Suprapubic skin (tissue), 3 donors: ENCODE results near the gene IQSEC1.

Experiments
- EP300 ChIP-seq: sonication (generic); formaldehyde crosslinking; IDR thresholded peaks from one replicate; pipeline ENCODE4 v1.6.1; 2017; ENCODE audit warnings: antibody characterized with exemption
- POLR2A ChIP-seq, 2 donors: fragments of 450-650 bp; IDR thresholded peaks; one replicate each; pipeline ENCODE4 v1.6.1; 2017; ENCODE audit warnings: antibody characterized with exemption in 2 of 2, mild to moderate bottlenecking in 2 of 2, moderate library complexity in 2 of 2
- TF ChIP-seq, protein P1 (sequence below), 2 donors: fragments of 200-600 bp in 1 of 2; fragments of 450-650 bp in 1 of 2; sonication (generic) in 1 of 2; IDR thresholded peaks; one replicate each; pipeline ENCODE4 v1.5.1; 2016 to 2019; ENCODE audit warnings: antibody characterized with exemption in 2 of 2, mild to moderate bottlenecking in 1 of 2, moderate library complexity in 1 of 2

DNA sequence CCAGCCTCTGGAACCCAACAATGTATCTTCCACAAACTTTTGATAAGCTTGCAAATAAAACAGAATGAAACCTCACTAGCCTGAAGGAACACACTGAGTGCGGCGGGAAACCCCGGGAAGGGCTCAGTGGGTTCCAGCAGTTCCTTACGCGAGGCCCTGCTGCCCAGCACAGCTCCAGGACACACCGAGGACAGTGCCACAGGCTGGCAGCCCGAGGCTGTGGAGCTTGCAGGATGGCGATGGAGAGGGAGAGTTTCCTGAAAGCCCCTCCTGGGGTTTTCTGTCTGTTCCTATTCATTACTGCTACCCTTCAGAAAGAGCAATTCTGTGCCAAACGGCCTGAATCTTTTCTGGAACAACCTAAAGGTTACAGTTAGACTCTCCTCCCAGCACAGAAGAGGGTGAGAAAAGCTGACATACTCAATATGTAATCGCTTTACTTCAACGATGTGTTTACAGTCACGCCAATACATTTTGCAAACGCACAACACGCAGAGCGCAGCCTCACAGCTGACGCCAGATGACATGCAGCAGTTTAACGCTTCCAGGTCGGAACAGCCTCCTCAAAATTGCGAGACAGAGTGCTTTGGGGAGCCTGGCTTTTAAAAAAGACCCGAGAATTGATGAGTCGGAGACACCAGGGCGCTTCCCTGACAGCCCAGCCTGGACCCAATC is 174.8 kb downstream of the IQSEC1 start:
- TF ChIP-seq, protein P1, sequence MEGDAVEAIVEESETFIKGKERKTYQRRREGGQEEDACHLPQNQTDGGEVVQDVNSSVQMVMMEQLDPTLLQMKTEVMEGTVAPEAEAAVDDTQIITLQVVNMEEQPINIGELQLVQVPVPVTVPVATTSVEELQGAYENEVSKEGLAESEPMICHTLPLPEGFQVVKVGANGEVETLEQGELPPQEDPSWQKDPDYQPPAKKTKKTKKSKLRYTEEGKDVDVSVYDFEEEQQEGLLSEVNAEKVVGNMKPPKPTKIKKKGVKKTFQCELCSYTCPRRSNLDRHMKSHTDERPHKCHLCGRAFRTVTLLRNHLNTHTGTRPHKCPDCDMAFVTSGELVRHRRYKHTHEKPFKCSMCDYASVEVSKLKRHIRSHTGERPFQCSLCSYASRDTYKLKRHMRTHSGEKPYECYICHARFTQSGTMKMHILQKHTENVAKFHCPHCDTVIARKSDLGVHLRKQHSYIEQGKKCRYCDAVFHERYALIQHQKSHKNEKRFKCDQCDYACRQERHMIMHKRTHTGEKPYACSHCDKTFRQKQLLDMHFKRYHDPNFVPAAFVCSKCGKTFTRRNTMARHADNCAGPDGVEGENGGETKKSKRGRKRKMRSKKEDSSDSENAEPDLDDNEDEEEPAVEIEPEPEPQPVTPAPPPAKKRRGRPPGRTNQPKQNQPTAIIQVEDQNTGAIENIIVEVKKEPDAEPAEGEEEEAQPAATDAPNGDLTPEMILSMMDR (IDR thresholded peaks at IDR 0.05): no peak
- TF ChIP-seq POLR2A (IDR thresholded peaks at IDR 0.05): no peak
- no peak for TF ChIP-seq EP300
